NCI-H446 treated with DMSO at 0.1 percent for 48 hours (cell line): ENCODE measurements around the gene PABPN1L.

Experiments
- DNase-seq: peaks from one replicate; lab custom pipeline; 2025; lab: John Stamatoyannopoulos, UW

PABPN1L gene

GRCh38 chr16:88883117-88883895 is 16.8 kb upstream of the PABPN1L start:
- DNase-seq, result no peak

- no peak for DNase-seq
Observed at GRCh38 chr16:88882358-88883030, 16.0 kb upstream of the PABPN1L start.

- DNase-seq, result no peak
Observed at GRCh38 chr16:88881675-88882357, 15.4 kb upstream of the PABPN1L start.

- no peak for DNase-seq
Observed at GRCh38 chr16:88881007-88881615, 14.7 kb upstream of the PABPN1L start.

GRCh38 chr16:88880226-88881006 is 14.0 kb upstream of the PABPN1L start:
- DNase-seq, result no peak

GRCh38 chr16:88879788-88880055 is 13.3 kb upstream of the PABPN1L start:
- DNase-seq, result no peak

GRCh38 chr16:88878967-88879787 is 12.7 kb upstream of the PABPN1L start:
- no peak for DNase-seq

GRCh38 chr16:88878356-88878755 is 11.9 kb upstream of the PABPN1L start:
- no peak for DNase-seq

- DNase-seq, result no peak
Observed at GRCh38 chr16:88877564-88878289, 11.3 kb upstream of the PABPN1L start.

GRCh38 chr16:88876942-88877526 is 10.6 kb upstream of the PABPN1L start:
- no peak for DNase-seq

- DNase-seq, result no peak
Observed at GRCh38 chr16:88875703-88876234, 9.3 kb upstream of the PABPN1L start.

- DNase-seq, result no peak
Observed at GRCh38 chr16:88874938-88875599, 8.6 kb upstream of the PABPN1L start.

- DNase-seq, result no peak
Observed at GRCh38 chr16:88872650-88873331, 6.3 kb upstream of the PABPN1L start.

- no peak for DNase-seq
Observed at GRCh38 chr16:88871730-88872416, 5.4 kb upstream of the PABPN1L start.

GRCh38 chr16:88871349-88871702 is 4.9 kb upstream of the PABPN1L start:
- DNase-seq, result no peak

- DNase-seq, result no peak
Observed at GRCh38 chr16:88870608-88871348, 4.3 kb upstream of the PABPN1L start.

GRCh38 chr16:88869673-88869980 is 3.2 kb upstream of the PABPN1L start:
- no peak for DNase-seq
